Inflammatory macrophage (primary cell): ENCODE measurements around the gene TNC.

Experiments used
- DNase-seq, 2 donors: peaks; one replicate each; pipeline ENCODE4 v3.0.0-alpha.2; 2020 to 2022

The TNC gene

GRCh38 chr9:115043632-115044031 lies 74.3 kb downstream of the TNC start:
- no peak for DNase-seq

- peak; percentile 88 to 94 for DNase-seq
Measured at GRCh38 chr9:115042781-115043509, 75.0 kb downstream of the TNC start.

GRCh38 chr9:115039516-115040120 lies 78.3 kb downstream of the TNC start:
- DNase-seq = peak; percentile 23 to 38

- DNase-seq = no peak
Measured at GRCh38 chr9:115038178-115038577, 79.8 kb downstream of the TNC start.

- DNase-seq = no peak
Measured at GRCh38 chr9:115036691-115037090, 81.3 kb downstream of the TNC start.

- DNase-seq = peak; percentile 94
Measured at GRCh38 chr9:115035841-115036612, 81.9 kb downstream of the TNC start.

- no peak for DNase-seq
Measured at GRCh38 chr9:115034801-115035200, 83.2 kb downstream of the TNC start.

GRCh38 chr9:115033800-115034199 lies 84.2 kb downstream of the TNC start:
- no peak for DNase-seq

GRCh38 chr9:115032296-115032695 lies 85.7 kb downstream of the TNC start:
- no peak for DNase-seq

- DNase-seq = no peak
Measured at GRCh38 chr9:115030006-115030405, 88.0 kb downstream of the TNC start.

- DNase-seq = no peak
Measured at GRCh38 chr9:115025721-115026120, 92.2 kb downstream of the TNC start.

GRCh38 chr9:115024925-115025535 lies 92.9 kb downstream of the TNC start:
- no peak for DNase-seq

- no peak for DNase-seq
Measured at GRCh38 chr9:115022760-115023434, 95.1 kb downstream of the TNC start.

- DNase-seq = no peak
Measured at GRCh38 chr9:115018547-115019435, 99.2 kb downstream of the TNC start.

- DNase-seq = peak; percentile 80 to 87
Measured at GRCh38 chr9:115016344-115016743, 101.6 kb downstream of the TNC start.

GRCh38 chr9:115015018-115015635 lies 102.8 kb downstream of the TNC start:
- DNase-seq = peak in 1 of 2 donors; percentile 27

- no peak for DNase-seq
Measured at GRCh38 chr9:115014438-115014837, 103.5 kb downstream of the TNC start.

GRCh38 chr9:115013998-115014397 lies 104.0 kb downstream of the TNC start:
- peak; percentile 82 to 83 for DNase-seq

GRCh38 chr9:115012486-115012885 lies 105.5 kb downstream of the TNC start:
- DNase-seq = no peak

GRCh38 chr9:115010874-115011273 lies 107.1 kb downstream of the TNC start:
- no peak for DNase-seq
